ENCODE results near the gene PIK3R3.

The PIK3R3 gene

DNA sequence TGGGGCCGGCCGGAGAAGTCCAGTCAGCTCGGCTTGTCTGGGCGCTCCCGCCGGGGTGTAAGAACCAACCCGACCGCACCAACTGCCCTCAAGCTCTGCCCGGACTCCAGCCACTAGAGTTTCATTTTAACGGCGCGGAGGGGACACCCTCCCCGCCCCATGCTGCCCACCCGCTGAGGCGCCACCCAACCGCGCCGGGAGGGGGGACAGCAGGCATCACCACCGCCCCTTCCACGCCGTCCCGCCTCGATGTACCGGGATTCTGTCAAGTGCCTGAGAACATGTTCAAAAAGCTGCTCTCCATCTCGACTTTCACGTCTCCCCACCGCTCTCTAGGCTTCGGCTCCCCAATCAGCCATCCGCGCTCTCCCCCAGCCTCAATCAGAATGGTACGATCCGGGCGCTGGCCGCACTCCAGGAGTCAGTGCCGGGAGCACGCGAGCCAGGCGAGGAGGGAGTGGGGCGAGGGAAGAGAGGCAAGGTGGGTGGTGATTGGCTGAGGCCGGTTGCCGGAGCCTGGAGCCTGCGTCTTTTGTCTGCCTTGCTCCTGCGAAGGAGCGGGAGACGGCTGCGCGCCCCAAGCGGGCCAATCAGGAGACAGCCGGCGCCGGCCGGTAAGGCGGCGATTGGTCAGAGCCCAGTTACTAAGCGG, at the start of gene PIK3R3:
TSS of gene PIK3R3 (minus strand) at position 101 of the 652 bp plus-strand sequence. CDS start 677 bp downstream, outside the sequence.
- DNase-seq (ENCODE audit: low read depth): peak; percentile 95

DNA sequence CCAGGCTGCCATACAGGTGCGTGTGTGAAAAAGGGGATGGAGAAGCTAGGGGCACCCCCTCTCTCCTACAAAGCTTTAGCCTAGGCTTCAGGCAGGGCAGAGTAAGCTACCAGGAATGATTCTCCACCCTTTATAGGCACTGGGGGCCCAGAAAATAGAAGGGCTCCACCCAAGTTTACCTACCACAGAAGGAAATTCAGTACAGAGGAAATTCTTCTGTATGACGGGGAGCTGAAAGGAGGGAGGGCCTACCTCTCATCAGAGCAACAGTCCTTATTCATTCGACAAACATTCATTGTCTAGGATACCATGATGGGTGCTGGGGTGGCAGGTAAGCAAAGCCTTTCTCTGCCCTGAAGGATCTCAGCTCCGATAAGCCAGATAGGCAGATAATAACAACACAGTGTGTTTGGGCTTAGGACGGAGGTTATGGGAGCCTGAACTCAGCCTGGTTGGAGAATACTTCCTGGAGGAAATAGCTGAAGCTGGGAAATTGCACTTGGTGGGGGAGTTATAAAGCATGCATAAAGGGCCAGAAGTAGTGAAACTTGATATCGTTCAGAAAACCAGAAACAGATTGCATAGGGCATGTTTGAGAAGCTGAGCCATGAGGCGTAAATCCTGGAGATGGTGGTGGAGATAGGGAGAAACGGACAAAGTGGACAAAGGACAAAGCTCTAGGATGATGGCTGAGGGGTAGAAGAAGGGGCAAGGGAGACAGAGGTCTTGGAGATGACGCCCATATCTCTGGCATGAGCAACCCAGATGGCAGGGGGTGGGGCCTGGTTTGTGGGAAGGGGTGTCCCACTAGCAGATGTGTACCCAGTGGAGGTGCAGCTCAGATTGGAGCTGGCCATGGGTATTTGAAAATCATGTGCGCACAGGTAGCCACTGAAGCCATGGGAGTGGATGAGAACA, 49.2 kb upstream of the PIK3R3 start:
- peak; percentile 44 for DNase-seq (ENCODE audit: low read depth)

DNA sequence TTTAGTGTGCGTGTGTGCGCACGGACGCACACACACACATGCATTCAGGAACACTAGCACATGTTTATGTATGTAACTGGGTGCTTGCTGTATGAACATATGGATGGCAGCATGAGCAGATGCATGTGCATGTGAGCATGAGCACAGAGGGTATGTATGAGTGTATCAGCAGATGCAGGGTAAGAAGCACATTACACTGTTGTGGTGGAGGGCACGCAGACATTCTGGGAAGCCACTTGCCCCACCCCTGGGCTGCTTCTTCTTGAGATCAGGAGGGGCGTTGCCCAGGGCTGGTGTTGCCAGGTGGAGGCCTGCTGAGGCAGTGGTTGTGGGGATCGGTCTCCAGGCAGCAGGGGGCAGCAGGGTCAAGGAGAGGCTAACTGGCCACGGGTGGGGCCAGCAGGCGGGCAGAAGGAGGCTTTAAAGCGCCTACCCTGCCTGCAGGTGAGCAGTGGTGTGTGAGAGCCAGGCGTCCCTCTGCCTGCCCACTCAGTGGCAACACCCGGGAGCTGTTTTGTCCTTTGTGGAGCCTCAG, 47.7 kb upstream of the PIK3R3 start:
- no peak for DNase-seq (ENCODE audit: low read depth)

DNA sequence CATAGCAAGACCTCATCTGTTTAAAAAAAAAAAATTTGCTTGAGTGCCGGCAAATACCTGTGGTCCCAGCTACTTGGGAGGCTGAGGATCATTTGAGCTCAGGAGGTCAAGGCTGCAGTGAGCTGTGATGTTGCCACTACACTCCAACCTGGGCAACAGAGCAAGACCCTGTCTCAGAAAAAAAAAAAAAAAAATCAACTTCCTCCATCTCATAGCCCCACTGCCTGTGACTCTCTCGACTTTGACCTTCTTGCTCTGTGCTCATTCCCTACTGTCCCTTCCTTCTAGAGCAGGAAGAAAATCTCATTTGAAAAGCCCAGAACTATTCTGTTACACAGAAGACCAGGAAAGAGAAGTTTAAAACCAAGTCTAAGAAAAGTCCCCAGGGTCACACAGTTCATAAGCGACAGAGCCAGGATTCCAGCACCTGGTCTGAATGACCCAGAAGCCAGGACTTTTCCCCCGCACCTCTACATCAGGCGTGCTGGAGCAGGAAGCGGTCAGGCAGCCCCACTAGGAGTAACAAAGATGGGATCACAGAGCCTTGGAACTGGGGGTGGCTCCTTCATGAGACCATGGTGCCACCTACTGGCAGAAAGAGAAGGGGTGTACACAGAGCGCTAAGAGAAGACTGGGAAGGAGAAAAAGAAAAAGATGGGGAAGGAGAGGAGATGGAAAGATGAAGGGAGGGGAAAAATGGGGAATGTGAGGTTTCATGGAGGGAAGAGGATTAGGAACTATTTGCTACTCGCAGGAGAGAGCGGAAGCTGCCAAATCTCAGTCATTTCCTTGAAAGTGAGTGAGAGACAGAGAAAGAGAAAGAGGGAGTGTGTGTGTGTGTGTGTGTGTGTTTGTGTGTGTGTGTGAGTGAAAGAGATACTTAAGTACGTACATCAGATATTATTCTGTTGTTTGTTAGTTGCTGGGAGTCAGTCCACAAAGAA, 47.0 kb upstream of the PIK3R3 start:
- DNase-seq (ENCODE audit: low read depth): peak; percentile 54

DNA sequence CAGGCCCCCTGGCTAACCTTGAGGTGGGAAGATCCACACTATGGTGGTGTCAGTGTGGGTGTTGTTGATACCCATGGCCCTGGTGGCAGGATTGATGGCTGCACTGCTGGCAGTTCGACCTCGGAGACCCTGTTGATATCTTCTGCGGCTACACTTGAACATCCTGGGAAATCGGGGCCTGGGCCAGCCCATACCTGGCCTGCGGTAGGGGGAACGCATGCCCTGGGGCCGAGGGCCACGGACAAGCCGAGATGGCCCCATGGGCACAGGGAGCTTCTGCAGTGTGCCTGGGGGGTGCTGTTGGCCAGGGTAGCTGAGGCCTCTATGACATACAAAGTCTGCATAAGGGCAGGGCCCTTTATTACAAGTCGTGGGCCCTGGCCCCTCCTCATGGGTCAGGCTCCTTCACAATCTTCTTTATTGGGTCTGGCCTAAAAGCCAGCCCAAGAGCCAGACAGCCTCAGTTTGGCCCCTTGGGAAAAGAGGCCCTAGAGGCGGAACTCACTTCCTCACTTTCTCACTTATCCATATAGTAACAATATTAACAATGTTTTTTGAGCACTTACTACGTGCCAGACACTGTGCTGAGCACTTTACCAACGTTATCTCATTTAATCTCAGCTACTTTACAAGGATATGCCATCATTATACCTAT, 43.9 kb upstream of the PIK3R3 start, which contains the start of gene P3R3URF:
TSS of gene P3R3URF (minus strand) at position 278 of the 655 bp plus-strand sequence. CDS start at position 261, 17 bp downstream.
- DNase-seq (ENCODE audit: low read depth): no peak

DNA sequence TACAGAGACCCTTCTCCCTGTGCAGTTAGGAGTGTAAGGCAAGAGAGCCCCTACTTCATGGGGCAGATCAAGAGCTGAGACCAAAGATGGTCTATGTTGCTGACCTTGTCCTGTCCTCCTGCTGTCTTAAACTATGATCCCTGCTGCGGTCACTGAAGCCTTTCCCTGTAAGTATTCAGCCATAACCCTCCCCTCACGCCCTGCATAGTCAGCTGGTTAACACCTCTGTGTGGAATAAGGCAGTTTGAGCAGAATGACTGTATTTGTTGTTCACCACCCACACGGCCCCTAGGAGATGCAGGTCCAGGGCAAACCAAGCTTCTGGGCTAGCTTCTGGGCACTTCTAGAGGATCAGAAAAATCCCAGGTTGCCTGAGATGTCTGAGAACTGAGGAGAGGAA, 42.8 kb upstream of the PIK3R3 start:
- no peak for DNase-seq (ENCODE audit: low read depth)

DNA sequence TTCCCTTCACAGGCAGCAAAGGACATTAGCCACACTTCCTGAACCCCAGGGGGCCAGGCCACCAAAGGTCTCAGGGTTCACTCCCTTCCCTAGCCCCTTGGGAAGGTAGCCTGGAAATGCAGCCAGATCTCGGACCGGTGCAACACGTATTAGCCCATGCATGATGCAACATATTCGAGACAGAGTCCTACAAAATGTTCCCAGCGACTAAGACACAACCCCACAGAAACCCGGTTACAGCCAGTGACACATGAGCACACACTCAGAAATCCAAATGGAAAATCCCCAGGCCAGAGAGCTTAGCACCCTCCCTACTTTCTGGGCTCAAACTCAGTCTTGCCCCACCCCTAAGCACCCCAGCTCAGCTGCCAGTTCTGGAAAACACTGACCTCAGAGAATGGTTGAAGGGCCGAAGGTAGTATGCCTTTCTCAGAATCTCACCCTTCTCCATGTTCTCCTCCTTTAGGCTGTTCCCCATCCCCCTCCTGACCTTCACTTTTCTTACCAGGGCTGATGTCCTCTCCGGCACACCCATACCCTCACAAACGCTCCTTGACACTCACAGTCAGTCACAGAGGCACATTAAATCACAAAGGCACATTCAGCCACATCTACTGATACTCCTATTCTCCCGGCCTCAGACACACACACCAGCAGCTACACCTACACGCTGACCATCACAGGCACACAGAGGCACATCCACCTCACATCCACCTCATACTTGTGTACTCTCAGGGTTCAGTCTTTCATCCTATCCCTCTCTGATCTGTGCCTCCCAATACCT, 42.2 kb upstream of the PIK3R3 start, which contains the start of gene TSPAN1:
TSS of gene TSPAN1 (plus strand) at position 640 of the 784 bp plus-strand sequence. CDS start 6,021 bp downstream, outside the sequence.
- DNase-seq (ENCODE audit: low read depth): no peak

DNA sequence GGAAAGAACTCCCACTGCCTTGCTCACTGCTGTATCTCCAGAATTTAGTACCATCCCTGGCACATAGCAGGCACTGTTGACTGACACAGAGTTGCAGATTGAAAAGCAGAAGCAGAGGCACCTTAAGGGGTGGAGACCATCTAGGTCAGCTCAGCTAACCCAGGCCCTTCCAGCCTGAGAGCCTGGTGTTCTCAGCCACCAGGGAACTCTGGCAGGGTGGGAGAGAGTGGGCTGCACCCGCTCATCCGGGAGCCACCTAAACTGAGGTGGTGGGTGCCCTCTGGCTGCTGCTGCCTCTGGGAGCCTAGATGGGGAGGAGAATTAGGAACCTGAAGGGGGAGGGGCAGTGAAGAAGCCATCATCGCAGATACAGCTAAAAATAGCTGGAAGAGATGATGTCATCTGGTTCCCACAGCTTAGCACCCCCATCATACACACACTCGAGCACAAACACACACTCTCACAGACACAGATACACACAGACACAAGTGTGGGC, 41.0 kb upstream of the PIK3R3 start:
- no peak for DNase-seq (ENCODE audit: low read depth)

DNA sequence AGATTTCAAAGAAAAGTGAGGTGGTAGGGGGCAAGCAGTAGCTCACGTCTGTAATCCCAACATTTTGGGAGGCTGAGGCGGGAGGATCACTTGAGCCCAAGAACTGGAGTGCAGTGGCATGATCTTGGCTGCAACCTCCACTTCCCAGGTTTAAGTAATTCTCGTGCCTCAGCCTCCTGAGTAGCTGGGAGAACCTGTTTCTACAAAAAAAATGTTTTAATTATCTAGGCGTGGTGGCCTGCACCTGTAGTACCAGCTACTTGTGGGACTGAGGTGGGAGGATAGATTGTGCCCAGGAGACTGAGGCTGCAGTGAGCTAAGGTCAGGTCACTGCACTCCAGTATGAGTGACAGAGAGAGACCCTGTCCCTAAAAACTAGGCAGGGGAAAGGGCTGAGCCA, 39.9 kb upstream of the PIK3R3 start:
- no peak for DNase-seq (ENCODE audit: low read depth)

DNA sequence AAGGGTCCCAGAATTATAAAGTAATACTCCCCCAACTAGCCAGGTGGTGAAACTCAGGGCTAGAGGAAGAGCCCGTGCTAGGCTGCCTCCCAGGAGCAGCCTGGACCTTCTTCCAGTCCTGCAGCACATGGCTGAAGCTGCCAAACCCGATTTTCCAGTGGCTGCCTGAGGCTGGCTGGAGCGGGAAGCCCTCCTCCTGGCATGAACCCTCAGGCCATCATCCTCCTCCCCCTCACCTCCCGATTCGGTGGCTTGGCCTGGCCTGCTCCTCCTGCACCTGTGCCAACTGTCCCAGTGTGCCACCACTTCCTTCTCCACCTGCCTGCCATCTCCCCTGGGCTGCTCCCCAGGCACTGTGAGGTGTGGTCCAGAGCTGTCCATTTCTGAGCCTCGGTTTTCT, 39.4 kb upstream of the PIK3R3 start:
- DNase-seq (ENCODE audit: low read depth): no peak

DNA sequence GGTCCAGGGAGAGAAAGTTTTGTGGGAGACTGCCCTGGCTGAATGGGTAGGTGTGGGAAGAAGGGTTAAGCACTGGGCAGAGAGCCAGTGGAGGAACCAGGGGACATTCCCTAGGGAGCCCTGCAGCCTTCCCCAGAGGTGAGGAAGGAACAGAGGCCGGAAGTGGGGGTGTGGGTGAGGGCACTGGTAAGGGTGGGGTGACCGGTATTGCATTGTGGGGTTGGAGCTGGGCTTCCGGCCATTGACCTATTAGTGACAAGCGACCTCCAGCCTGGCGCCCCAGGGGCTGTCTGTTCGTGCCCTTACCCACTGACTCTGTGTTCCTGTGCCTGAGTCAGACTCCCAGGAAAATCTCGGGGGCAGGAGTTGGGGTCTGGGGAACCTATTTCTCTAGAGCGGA, 38.9 kb upstream of the PIK3R3 start:
- DNase-seq (ENCODE audit: low read depth): no peak

DNA sequence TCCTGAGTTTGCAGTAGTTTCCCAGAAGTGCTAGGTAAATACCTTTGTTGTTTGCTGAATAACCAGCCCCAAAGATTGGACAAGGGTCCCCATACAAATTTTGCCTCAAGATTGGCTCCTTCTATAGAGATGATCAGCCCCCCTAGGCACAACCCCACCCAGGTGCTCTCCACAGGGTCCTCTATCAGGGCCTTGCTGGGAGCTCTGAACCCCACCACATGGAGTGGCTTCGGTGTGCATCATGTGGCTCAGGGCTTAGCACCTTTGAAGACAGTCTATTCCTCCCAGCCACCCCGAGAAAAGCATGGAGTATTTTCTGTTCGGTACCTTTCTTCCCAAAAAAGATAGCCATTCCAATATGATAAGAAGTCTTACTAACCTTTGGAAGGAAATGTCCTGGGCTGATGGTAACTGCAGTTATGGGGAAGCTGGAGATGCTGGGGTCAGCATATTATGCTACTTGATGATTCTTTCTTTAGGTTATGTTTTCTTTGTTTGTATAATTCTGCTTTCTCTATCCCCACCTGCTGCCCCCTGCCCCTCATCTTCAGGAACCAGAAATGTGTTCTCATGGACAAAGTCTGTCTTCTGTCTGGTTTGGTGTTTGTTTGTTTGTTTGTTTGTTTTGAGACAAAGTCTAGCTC, 37.5 kb upstream of the PIK3R3 start:
- no peak for DNase-seq (ENCODE audit: low read depth)

DNA sequence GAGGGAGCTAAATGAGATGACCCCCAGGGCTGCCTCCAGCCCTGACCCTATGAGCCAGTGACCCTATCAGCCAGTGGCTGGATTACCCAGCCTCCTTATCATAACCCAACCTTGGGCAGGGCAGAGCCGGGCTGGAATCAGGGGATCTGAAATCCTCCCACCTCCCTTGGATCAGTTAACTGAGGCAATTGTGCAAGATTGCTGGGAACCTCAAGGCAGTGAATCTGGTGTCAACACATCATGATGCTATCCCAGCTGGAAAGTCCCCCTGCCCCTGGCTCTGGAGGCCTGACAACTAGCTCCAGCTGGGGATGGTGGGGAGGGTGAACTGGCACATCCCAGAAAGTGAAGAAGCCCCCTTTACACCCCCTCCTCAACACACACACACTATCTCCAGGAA, 36.0 kb upstream of the PIK3R3 start:
- no peak for DNase-seq (ENCODE audit: low read depth)

DNA sequence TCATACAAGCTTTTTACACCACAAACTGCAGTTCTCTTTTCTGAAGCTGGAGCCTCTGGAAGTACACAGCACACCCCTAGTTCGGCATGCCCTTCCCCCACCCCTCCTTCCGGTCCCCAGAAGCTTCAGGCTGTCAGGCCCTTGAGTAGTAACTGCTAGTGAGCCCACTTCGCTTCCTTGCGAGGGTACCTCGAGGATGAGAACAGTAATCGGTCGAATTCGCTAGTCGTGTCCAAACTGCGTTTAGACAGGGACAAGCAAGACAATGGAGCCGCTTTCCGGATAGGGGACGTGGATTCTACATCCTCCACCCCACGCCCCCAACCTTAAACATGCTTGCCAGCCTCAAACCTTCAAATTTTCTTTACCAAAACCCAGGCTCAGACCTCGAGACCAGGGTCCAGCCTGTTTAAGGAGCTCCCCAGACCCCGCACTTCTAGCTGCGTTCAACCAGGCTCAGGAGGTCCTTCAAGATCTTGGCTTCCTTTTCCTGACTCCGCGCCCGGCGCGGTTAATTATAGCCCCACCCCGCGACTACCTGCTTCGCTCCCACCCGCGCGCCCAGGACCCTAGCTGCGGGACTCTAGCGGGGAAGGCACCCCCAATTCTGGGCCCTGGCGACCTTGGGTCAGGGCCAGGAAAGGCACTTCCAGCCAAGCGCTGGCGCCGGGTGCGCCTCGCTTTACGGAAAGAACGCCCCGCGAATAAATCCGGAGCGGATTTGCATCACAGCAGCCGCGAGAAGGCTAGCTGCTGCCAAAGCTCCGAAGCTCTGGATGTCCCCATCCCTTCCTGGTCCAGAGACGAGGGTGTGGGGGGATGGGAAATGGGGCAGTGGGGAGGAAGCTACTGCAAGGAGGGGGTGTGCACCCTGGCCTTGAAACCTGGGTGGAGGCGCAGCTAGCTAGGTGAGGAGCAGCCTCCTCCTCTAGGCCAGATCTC, 34.4 kb upstream of the PIK3R3 start:
- DNase-seq (ENCODE audit: low read depth): no peak

DNA sequence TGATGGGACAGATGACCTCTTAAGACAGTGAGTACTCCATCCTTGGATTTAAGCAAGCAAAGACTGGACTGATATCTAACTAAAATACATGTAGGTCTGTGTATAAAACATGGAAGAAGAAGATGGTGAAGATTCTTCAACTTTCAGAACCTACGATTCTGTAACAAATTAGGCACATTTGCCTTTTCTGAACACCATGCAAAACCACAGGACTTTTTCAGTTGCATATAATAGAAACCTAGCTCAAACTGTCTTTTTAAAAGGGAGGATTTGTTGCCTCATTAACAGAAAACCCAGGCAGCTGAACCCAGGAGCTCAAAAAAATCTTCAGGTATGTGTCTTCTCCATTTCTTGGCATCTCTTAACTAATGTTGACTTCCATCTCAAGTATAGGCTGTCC, 27.8 kb upstream of the PIK3R3 start:
- no peak for DNase-seq (ENCODE audit: low read depth)

DNA sequence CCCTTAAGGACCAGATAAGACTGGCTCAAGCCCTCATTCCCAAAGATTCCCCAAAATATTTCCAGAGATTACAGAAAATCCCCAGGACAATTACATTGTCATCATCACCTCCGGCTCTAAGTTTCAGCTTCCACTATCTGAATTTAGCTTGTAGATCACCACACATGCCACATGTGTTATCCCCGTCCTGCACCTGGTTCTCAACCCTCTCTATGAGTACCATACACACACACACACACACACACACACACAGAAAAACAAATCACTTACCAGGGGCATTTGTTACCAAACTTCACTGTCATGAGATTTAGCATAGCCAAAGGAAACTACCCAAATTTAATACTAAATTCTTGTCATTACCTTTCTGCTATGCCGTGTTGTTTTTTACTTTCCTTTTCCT, 27.1 kb upstream of the PIK3R3 start:
- no peak for DNase-seq (ENCODE audit: low read depth)

DNA sequence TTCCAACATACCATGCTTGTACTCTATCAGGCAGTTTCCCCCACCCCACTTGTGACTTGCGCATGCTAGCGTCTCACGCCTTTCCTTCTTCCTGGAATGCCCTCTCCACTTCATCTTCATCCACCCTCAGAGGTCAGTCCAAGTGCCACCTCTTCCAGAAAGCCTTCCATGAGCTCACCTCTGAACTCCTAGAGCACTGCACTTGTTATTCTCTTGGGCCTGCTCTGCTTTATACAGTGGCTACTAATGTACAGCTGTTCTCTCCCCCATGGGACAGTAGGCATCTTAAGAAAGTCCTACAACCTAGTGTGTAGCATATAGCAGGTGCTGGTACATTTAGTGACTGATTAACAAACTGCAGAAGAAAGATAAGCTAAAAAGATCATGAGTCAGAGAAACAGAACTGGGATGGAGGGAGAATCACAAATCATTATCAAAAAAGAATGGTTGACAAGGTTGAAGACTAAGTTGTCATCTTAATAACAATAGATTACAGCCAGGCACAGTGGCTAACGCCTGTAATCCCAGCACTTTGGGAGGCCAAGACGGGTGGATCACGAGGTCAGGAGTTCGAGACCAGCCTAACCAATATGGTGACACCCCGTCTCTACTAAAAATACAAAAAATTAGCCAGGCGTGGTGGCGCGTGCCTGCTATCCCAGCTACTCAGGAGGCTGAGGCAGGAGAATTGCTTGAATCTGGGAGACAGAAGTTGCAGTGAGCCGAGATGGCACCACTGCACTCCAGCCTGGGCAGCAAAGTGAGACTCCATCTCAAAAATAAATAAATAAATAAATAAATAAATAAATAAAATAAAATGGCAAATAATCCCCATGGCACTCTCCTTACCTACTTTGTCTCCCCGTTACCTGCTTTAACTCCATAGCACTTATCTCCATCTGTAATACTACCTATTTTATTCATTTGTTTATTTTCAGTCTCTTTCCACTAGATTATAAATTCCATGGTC, 26.2 kb upstream of the PIK3R3 start:
- no peak for DNase-seq (ENCODE audit: low read depth)
